ENCODE measurements around the gene GET3.
"Not testable (repeated sequence)": the region's sequence is repeated elsewhere in the genome, so short reads cannot be mapped to it uniquely, and the experiment has no call there.

The GET3 gene

DNA sequence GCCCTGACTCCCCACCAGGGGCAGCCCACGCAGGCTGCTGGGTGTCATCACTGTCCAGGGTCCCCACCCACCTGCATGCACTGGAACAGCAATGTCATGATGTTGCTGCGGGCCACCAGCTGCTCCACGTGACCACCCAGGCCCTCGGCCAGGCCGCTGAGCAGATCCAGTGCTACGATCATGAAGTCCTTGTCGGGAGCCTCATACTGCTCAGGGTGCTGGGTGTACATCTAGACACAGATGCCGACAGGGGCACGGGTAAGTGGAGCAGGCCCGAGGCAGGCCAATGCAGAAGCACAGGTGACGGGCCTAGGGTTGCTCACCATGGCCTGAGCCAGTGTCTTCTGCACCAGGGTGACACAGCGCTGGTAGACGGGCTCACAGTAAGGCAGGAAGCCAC is 32.1 kb upstream of the GET3 start:
- FAIRE-seq (no peak), DNase-seq (ENCODE audit: insufficient read length, low spot score) (no peak)
- no peak for TF ChIP-seq POLR2A (IDR thresholded peaks at IDR 0.05; ENCODE audit: low read depth, low read length)

DNA sequence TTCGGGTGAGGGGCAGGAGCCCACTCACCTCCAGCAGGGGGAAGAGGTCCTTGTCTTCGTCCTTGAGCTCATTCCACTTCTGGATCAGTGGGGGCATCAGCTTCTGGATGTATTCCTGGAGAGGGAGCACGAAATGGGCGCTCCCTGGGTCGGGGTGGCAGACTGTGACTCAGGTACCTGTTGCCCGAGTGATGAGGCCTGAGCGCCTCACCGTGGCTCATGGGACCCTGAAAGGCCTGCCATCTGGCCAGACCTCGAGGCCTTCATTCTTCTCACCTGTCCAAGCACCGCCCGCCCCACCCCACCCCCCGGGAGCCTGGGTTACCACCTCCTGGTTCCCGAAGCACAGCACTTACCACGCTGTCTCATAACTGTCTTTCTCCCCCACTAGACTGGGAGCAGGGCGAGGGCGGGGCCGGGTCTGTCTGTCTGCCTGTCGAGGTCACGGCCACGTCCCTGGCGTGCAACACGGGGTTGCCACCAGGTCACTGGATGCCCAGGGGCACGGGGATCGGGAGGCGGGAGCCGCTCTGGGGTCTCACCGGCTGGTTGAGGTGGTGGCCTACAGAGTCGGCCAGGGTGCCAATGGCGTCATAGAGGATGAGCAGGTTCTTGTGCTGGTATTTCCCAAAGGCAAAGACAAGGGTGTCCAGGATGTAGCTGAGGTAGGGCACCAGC is 31.5 kb upstream of the GET3 start:
- FAIRE-seq (no peak), DNase-seq (ENCODE audit: insufficient read length, low spot score) (no peak)
- TF ChIP-seq POLR2A (IDR thresholded peaks at IDR 0.05; ENCODE audit: low read depth, low read length), result no peak

DNA sequence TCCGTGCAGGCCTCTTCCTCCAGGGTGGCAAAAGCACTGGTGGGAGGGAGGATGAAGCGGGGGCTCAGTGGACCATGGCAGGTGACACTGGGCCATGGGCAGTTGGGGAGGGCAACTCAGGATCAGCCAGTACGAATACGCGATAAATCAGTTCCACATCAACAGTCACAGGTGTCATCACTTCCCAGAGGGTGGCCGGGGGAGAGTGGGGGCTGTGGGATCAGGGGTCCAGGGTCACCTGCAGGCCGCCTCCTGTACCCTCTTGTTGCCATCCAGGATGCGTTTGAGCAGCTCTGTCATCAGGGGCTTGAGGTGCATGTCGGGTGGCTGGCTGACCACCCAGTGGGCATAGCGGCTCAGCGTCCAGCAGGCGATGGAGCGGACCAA is 31.0 kb upstream of the GET3 start:
- TF ChIP-seq POLR2A (IDR thresholded peaks at IDR 0.05; ENCODE audit: low read depth, low read length), result no peak
- no peak for FAIRE-seq

DNA sequence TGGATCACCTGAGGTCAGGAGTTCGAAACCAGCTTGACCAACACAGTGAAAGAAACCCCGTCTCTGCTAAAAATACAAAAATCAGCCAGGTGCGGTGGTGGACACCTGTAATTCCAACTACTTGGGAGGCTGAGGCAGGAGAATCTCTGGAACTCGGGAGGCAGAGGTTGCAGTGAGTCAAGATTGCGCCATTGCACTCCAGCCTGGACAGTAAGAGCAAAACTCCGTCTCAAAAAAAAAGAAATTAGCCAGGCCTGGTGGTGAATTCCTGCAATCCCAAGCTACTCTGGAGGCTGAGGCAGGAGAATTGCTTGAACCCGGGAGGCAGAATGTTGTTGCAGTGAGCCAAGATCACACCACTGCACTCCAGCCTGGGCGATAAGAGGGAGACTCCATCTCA is 28.7 kb upstream of the GET3 start:
- no peak for DNase-seq (ENCODE audit: insufficient read length, low spot score)
- no peak for TF ChIP-seq POLR2A (IDR thresholded peaks at IDR 0.05; ENCODE audit: low read depth, low read length)
- no peak for FAIRE-seq

More for the DNA sequence above, 31.0 kb upstream of the GET3 start:
- no peak for DNase-seq (ENCODE audit: insufficient read length, low spot score)

DNA sequence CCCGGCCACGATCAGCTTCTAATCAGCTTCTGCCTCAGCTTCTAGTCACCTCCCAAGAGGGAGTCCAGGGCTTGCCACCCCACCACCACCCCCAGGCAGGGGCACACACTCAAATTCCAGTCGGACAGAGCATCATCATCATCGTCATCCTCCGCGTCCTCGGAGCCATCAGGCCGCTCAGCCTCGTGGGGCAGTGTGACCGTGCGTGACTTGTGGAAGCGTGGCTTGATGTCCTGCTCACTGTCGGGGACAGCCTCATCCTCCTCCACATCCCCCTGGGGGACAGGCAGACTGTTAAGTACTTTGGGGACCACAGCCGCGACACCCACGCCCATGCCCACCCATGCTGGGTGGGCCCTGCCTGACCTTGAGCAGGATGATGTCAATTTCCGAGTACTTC is 26.1 kb upstream of the GET3 start:
- no peak for TF ChIP-seq POLR2A (IDR thresholded peaks at IDR 0.05; ENCODE audit: low read depth, low read length)
- FAIRE-seq (no peak), DNase-seq (ENCODE audit: insufficient read length, low spot score) (no peak)

DNA sequence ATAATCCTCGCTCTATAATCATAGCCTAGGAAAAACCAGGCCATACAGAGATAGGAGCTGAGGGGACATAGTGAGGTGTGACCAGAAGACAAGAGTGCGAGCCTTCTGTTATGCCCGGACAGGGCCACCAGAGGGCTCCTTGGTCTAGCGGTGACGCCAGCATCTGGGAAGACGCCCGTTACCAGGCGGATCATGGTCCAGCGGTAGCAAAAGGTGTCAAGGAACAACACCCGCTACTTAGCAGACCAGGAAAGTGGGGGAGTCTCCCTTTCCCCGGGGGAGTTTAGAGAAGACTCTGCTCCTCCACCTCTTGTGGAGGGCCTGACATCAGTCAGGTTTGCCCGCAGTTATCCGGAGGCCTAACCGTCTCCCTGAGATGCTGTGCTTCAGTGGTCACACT is 25.2 kb upstream of the GET3 start:
- DNase-seq (ENCODE audit: insufficient read length, low spot score); FAIRE-seq: not testable (repeated sequence)

DNA sequence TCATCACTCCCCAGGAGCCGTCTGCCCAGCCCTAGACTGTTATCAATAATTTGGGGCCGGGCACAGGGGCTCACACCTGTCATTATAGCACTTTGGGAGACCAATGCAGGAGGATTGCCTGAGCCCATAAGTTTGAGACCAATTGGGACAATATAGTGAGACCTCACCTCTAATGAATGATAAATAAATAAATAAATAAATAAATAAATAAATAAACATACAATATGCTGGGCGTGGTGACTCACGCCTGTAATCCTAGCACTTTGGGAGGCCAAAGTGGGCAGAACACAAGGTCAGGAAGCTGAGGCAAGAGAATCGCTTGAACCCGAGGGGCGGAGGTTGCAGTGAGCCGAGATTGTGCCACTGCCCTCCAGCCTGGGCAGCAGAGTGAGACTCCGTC is 24.0 kb upstream of the GET3 start:
- not testable (repeated sequence) for DNase-seq (ENCODE audit: insufficient read length, low spot score); FAIRE-seq

DNA sequence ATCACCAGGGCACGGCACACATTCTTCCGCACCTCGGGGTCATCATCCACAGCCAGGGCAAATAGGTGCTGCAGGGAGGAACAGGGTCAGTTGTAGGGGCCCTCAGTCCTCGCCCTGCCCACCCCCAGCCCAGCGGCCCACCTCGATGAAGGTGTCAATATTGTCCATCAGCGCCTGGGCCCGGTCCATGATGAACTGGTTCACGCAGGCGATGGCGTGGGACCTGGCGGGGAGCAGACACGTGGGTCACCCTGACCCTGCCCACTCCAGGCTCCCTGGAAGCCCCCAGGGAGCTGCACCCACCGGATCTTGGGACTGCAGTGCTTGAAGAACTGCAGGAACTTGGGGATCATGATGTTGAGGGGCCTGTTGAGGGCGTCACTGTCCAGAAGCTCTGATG is 22.2 kb upstream of the GET3 start:
- TF ChIP-seq POLR2A (IDR thresholded peaks at IDR 0.05; ENCODE audit: low read depth, low read length), result no peak
- FAIRE-seq (no peak), DNase-seq (ENCODE audit: insufficient read length, low spot score) (no peak)

DNA sequence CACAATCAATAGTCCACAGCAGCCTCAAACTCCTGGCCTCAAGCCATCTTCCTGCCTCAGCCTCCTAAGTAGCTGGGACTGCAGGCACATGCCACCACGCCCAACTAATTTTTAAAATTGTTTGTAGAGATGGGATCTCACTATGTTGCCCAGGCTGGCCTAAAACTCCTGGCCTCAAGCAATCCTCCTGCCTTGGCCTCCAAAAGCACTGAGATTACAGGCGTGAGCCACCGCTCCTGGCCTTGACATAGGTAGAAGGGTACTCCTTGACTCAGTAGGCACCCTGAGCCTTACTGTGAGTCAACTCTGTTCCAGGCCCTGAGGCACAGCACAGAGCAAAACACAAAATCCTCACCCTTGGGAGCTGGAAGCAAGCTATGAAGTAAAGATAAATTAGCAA is 21.4 kb upstream of the GET3 start:
- no peak for FAIRE-seq
- no peak for DNase-seq (ENCODE audit: insufficient read length, low spot score)
- no peak for TF ChIP-seq POLR2A (IDR thresholded peaks at IDR 0.05; ENCODE audit: low read depth, low read length)

DNA sequence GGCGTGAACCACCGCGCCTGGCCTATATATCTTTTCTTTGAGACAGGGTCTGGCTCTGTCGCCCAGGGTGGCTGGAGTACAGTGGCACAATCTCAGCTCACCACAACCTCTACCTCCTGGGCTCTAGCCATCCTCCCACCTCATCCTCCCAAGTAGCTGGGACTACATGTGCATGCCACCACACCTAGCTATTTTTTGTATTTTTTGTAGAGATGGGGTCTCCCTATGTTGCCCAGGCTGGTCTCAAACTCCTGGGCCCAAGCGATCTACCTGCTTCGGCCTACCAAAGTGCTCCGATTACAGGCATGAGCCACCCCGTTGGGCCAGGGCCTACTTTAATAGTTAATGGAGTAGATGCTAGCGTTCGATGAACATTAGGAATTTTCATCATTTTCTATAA is 17.0 kb upstream of the GET3 start:
- TF ChIP-seq POLR2A (IDR thresholded peaks at IDR 0.05; ENCODE audit: low read depth, low read length), result no peak
- FAIRE-seq (no peak), DNase-seq (ENCODE audit: insufficient read length, low spot score) (no peak)

DNA sequence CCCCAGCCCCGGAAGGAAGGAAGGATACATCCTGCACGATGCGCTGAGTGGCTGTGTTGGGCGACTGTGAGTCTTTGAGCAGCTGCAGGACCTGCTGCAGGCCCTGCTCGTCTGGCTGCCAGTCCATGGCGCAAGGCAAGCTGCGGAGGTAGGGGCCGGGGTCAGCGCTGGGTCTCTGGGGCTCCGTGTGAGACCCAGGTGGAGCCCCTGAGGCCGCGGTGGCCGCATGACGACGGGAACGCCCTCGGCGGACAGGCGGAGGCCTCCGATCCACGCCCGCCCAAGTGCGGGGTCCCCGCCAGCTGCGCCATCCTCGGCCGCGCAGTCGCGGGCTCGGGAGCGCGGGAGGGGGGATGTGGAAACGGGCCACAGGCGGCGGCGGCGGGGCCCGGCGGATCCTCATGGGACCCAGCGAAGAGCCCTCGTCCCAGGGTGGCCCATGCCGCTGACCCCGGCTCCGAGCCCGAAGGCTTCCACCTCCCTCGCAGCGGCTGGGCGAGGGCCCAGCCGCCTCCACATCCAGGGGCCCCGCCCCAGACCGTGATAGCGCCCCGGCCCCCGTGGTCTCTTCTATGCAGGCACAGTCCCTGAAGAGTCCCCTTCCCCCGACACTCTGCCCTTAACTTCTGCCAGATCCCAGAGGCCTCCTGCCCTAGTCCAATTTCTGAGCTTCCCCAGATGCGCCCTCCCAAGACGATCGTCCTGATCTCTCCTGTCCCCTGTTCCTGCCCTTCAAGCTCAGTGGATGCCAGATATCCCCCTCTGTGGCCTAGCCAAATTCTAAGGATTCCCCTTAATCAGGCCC is 16.2 kb upstream of the GET3 start:
- FAIRE-seq (no peak), DNase-seq (ENCODE audit: insufficient read length, low spot score) (no peak)
- no peak for TF ChIP-seq POLR2A (IDR thresholded peaks at IDR 0.05; ENCODE audit: low read depth, low read length)

DNA sequence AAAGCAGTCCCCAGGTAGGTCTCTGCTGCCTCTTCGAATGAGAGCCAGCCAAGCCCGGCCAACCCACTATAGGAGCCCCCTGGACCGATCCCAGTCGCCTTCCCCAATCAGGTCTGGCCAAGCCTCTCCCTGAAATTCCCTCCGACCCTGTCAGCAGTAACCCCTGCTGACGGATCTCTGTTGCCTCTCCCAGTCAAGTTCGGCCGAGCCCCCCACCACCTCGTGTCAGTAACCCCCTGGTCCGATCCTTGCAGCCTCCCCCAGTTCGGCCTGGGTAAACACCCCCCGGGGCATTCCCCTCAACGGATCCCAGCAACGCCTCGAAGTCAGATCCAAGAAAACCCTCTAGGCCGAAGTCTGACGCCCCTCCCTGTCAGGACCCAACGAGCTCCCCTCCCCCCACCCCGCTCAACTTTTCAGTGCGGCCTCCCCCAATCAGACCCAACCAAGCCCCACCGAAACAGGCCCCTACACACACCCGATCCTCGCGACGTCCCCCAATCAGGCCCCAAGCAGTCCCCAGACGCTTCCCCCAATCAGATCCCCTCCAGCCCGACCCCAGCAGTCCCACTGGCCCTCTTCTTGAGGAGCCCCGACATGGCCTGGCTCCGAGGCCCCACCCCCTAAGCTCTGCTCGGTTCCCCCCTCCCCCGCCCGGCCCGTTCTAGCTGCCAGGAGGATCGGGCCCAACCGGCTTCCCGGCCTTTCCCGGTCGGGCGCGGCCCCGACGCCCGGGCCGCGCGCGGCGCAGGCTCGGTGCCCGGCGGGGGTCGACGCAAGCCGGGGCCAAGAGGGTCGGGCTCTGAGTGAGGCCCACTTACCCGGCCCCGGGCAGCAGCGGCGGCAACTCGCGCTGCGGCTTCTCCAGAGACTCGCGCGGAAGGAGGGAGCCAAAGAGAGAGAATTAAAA is 15.4 kb upstream of the GET3 start:
- DNase-seq (ENCODE audit: insufficient read length, low spot score) (no peak), FAIRE-seq (no peak)
- TF ChIP-seq POLR2A (IDR thresholded peaks at IDR 0.05; ENCODE audit: low read depth, low read length), result no peak

DNA sequence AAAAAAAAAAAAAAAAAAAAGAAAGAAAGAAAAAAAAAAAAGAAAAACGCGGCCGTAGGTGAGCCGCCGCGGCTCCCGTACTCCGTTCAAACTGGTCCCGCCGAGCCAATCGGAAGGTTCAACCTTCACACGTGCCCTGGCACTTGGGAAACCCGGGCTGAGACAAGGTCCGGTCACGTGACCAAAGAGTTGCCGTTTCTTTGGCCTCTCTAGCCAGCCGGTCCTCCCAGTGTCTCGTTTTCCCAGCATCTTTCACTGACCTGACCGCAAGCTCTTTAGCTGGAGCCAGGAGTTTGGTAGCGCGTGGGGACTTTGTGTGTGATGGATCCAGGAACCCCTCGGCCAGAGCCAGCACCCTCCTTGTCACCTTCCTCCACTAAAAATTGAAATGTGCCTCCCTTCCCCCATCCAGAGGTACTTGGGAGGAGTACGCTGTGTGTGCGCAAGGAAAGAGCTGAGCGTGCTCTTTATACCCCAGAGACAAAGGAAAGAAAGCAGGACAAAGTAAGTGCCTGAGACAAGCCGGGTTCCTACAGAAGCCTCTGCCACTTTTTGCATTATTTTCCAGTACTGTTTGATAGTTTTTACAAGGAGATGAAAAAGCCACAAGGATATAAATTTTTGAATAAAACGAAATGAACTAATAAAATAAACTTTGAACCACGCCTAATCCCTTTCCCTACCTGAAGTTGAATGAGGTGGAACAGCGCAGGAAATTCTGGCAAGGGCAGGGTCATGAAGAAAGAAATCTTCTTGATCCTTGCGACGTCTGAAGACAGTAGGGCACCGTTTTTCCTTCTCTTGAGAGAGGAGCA is 14.5 kb upstream of the GET3 start:
- FAIRE-seq, result peak; percentile 80
- peak; percentile 97 for DNase-seq (ENCODE audit: insufficient read length, low spot score)
- 0 out of 2 replicates have a peak, but pooled peaks have one; percentile 4 for TF ChIP-seq POLR2A (IDR thresholded peaks at IDR 0.05; ENCODE audit: low read depth, low read length)

DNA sequence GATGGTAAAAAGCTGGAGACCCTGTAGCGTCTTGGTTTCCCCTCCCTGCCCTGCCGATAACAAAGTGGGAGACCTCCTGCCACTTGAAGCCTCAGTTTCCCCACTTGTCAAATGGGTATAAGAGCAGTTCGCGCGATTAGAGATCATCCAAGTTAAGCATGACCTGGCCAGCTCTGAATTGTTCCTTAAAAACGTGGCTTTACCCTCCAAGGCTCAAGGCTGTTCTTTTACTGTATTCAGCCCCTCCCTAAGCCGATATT is 14.0 kb upstream of the GET3 start:
- FAIRE-seq (no peak), DNase-seq (ENCODE audit: insufficient read length, low spot score) (no peak)
- TF ChIP-seq POLR2A (IDR thresholded peaks at IDR 0.05; ENCODE audit: low read depth, low read length), result no peak

All from H54 (cell line).